ENCODE results near the gene OSGEPL1.
A peak's percentile ranks its signal among the peaks of the same experiment; 100 is the strongest.
"Not testable (repeated sequence)": the region's sequence is repeated elsewhere in the genome, so short reads cannot be mapped to it uniquely, and the experiment has no call there.

Gene OSGEPL1

GRCh38 chr2:189751080-189751658 lies 11.4 kb downstream of the OSGEPL1 start:
- no peak for DNase-seq

- no peak for DNase-seq
Observed at GRCh38 chr2:189729430-189729829, 33.2 kb downstream of the OSGEPL1 start.

DNA sequence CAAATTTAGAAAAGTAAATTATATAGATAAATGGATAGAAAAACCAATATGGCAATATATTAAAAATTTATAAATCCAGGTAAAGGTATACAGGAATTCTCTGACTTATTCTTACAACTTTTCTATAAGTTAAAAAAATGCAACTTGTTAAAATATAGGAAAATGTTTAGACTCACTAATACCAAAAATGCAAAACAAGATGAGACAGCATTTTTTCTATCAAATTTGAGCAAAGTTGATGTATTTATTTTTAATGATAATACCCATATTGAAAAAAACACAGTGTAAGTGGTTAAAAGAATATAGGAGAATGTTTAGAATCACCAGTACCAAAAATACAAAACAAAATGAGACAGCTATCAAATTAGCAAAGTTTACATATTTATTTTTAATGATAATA lies 35.7 kb downstream of the OSGEPL1 start:
- DNase-seq, result no peak

GRCh38 chr2:189726271-189726670 lies 36.3 kb downstream of the OSGEPL1 start:
- no peak for DNase-seq

- DNase-seq, result no peak
Observed at GRCh38 chr2:189723192-189723591, 39.4 kb downstream of the OSGEPL1 start.

DNA sequence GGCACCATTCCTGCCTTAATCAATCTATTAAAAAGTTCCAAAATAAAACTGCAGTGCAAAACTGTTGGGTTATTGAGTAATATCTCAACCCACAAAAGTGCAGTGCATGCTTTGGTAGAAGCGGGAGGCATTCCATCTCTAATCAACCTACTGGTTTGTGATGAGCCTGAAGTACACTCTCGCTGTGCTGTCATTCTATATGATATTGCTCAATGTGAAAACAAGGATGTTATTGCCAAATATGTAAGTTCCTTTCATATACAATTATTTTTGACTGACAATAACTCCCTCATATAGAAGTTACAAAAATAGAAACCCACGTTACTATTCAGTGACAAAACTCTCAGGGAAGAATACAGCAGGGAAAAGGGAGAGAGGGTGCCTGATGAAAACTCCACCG lies 43.0 kb downstream of the OSGEPL1 start:
- DNase-seq, result no peak

DNA sequence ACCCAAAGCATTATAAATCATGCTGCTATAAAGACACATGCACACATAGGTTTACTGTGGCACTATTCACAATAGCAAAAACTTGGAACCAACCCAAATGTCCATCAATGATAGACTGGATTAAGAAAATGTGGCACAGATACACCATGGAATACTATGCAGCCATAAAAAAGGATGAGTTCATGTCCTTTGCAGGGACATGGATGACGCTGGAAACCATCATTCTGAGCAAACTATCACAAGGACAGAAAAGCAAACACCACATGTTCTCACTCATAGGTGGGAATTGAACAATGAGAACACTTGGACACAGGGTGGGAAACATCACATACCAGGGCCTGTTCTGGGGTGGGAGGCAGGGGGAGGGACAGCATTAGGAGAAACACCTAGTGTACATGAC lies 45.0 kb downstream of the OSGEPL1 start:
- not testable (repeated sequence) for DNase-seq

- no peak for DNase-seq
Observed at GRCh38 chr2:189709501-189710221, 52.9 kb downstream of the OSGEPL1 start.

- no peak for DNase-seq
Observed at GRCh38 chr2:189702071-189702470, 60.5 kb downstream of the OSGEPL1 start.

GRCh38 chr2:189700681-189701080 lies 61.9 kb downstream of the OSGEPL1 start:
- DNase-seq, result no peak

- peak; percentile 16 for DNase-seq
Observed at GRCh38 chr2:189698020-189698887, 64.3 kb downstream of the OSGEPL1 start.

Measured in right kidney (tissue), 1 donor.